Body of pancreas (tissue), 4 donors: ENCODE data around the gene PPARA. TPM values are rescaled to one million over a fixed set of nuclear protein-coding genes. Genes with fewer than 3 reads are reported as not detected.

Experiments
- ATAC-seq: fragments of 150-250 bp; one replicate; pipeline ENCODE4 v1.9.1; 2016
- DNase-seq, 4 donors: peaks; one replicate each; pipeline ENCODE4 v3.0.0-alpha.2; 2019
- H3K27ac ChIP-seq, 4 donors: fragments of 200-600 bp; sonication (generic); 1 replicate in 3 of 4; 2 replicates in 1 of 4; pipeline versions ENCODE4 v1.5.1 to v1.6.1; 2016 to 2019; ENCODE audit warnings: mild to moderate bottlenecking in 1 of 4, mixed read lengths in 1 of 4, moderate library complexity in 1 of 4
- H3K27me3 ChIP-seq, 2 donors: fragments of 200-600 bp; sonication (generic); one replicate each; pipeline ENCODE4 v1.6.0; 2016; ENCODE audit warnings: mild to moderate bottlenecking in 1 of 2
- H3K36me3 ChIP-seq, 2 donors: fragments of 200-600 bp; sonication (generic); replicated peaks in 1 of 2; 2 replicates each; pipeline ENCODE4 v1.5.1; 2016; ENCODE audit warnings: low read depth in 2 of 2; ENCODE audit not compliant: insufficient read depth in 1 of 2
- H3K4me1 ChIP-seq: fragments of 200-600 bp; sonication (generic); one replicate; pipeline ENCODE4 v1.6.0; 2016
- H3K4me3 ChIP-seq, 2 donors: fragments of 200-600 bp; sonication (generic); 1 replicate in 1 of 2; 2 replicates in 1 of 2; pipeline ENCODE4 v1.5.1; 2016 to 2019
- H3K9me3 ChIP-seq, 3 donors: fragments of 200-600 bp; sonication (generic); 1 replicate in 2 of 3; 2 replicates in 1 of 3; pipeline ENCODE4 v1.5.1; 2016
- POLR2A ChIP-seq, 3 donors: fragments of 450-650 bp; IDR thresholded peaks; one replicate each; pipeline ENCODE4 v1.6.1; 2016; ENCODE audit warnings: antibody characterized with exemption in 3 of 3, mild to moderate bottlenecking in 2 of 3
- WGBS, 2 donors: methylation state at CpG; one replicate each; pipeline ENCODE4 v1.1.5; 2017; 5-methylcytosine and 5-hydroxymethylcytosine counted together
- intact Hi-C: fragments of 100-400 bp; cut with DNase I; formaldehyde crosslinking; loops from one replicate; pipeline ENCODE4 v1.15.1; 2023
- total RNA-seq, 2 donors: library from RNA; depleted of rRNA; stranded (reverse); fragments of >200 nt; gene quantifications; one replicate each; pipeline ENCODE4 v1.1.0, GENCODE V29; 2016
- TF ChIP-seq, protein P1 (sequence below), 7 experiments: fragments of 450-650 bp in 4 of 7; fragments of 200-600 bp in 3 of 7; sonication (generic) in 3 of 7; IDR thresholded peaks; one replicate each; pipeline ENCODE4 v1.5.1; 2016 to 2019; ENCODE audit warnings: antibody characterized with exemption in 7 of 7

PPARA gene
- total RNA-seq, 2 donors from 2014 or later = 15.8 to 19.8 TPM

DNA sequence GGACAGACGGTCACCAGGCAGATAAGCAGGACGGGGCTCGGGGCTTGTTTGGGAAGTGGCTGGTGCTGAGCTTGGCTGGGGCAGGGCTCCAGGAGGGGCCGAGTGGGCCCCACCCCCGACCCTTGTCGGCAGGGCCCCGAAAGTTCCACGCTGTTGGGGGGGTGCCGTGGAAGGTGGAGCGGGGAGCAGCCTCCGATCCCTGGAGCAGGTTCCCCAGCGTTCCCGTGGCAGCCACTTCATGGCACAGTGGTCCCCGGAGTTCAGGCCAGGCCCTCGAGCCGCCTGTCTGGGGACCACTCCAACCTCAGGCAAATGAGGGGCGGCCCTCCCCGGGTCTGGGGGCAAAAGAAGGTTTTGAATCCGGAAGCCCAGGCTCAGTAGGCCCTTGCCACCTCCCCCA is 46.7 kb upstream of the PPARA start:
- Histone ChIP-seq H3K36me3 (peaks cover 6 to 12% of the 10 kb centered on the region in 2 donors), H3K4me1 (peaks cover 94% of the 10 kb centered on the region), H3K9me3 (no peaks in the 10 kb centered on the region), H3K27ac (peak overlapping the region; percentile 91 to 98 (median 96)), H3K27me3 (no peaks in the 10 kb centered on the region), H3K4me3 (no peak overlapping the region)
- DNase-seq = no peak
- 61 to 62% methylated on average over 11 to 19 of the region's 19 CpGs for WGBS, 2 donors
- intact Hi-C loops = no loop called here
- ATAC-seq = no peak
- TF ChIP-seq, protein P1, sequence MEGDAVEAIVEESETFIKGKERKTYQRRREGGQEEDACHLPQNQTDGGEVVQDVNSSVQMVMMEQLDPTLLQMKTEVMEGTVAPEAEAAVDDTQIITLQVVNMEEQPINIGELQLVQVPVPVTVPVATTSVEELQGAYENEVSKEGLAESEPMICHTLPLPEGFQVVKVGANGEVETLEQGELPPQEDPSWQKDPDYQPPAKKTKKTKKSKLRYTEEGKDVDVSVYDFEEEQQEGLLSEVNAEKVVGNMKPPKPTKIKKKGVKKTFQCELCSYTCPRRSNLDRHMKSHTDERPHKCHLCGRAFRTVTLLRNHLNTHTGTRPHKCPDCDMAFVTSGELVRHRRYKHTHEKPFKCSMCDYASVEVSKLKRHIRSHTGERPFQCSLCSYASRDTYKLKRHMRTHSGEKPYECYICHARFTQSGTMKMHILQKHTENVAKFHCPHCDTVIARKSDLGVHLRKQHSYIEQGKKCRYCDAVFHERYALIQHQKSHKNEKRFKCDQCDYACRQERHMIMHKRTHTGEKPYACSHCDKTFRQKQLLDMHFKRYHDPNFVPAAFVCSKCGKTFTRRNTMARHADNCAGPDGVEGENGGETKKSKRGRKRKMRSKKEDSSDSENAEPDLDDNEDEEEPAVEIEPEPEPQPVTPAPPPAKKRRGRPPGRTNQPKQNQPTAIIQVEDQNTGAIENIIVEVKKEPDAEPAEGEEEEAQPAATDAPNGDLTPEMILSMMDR (IDR thresholded peaks at IDR 0.05) = no peak
- no peak for TF ChIP-seq POLR2A (IDR thresholded peaks at IDR 0.05)

DNA sequence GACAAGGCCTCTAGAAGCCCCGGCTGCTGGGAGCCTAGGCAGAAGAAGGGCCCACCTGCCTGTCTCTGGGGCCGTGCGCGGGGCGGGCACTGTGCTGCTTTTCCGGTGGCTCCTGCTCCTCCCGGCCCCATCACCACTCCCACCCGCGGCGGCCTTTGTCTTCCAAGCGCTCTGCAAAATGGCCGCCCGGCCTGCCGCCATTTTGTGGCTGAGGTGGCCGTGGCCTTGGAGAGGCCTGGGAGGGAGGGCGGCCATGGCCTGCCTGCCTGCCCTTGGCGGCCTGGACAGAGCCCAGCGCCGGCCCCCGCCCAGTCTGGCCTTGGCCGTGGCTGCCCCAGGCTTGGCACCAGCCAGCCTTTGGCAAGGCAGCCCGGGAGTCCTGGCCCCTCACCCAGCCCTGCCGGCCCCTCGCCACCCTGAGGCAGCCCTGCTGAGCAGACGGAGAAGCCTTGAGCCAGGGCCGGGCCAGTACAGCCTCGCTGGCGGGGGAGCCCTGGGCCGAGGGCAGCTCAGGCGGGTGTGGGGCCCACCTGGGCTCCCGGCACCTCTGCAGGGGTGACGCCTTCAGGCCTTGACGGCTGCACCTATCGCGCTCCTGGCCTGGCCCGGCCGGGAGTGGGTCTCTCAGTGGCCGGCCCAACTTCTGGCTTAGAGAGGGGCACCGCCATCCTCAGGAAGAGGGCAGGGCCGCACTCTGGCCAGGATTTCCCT is 46.0 kb upstream of the PPARA start:
- Histone ChIP-seq H3K4me1 (peaks cover 94% of the 10 kb centered on the region), H3K9me3 (no peaks in the 10 kb centered on the region), H3K36me3 (peaks cover 0 to 7% of the 10 kb centered on the region in 2 donors), H3K4me3 (no peak overlapping the region), H3K27me3 (no peaks in the 10 kb centered on the region), H3K27ac (peak overlapping the region; percentile 91 to 98 (median 96))
- intact Hi-C loops = no loop called here
- 0 to 15% methylated on average over 4 to 31 of the region's 40 CpGs for WGBS, 2 donors
- peak; percentile 66 for ATAC-seq
- TF ChIP-seq, protein P1 (IDR thresholded peaks at IDR 0.05) = no peak
- peak; percentile 37 to 54 (median 40) for TF ChIP-seq POLR2A (IDR thresholded peaks at IDR 0.05)
- DNase-seq = peak; percentile 87 to 94 (median 90)

DNA sequence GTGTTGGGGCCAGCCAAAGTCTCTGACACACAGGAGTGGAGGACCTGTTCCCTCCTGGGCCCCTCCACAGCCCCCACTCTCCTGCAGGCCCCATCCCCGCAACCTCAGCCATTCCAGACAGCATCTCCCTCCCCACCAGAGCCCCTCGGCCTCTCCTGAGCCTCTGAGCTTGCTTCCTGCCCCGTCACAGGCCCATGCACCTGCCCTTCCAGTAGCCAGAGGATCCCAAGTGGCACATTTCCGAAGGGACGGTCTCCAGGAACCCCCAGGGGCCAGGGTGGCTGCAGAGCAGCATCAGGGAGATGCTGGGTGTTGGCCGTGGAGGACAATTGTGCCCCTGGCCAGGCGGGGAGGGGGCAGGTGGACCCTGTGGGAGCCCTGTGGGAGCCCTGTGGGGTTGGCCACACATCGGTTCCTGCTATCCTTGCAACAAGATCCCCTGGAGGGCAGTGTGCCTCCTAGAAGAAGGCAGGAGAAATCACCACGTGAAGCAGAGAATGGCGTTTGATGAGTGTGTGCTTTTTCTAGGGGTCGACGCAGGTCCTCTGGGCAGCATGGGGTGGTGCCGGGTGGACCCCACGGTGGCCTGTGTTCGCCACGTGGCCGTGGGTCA is 45.3 kb upstream of the PPARA start:
- ATAC-seq = no peak
- H3K27me3 ChIP-seq = no peaks in the 10 kb centered on the region
- intact Hi-C loops = no loop called here
- TF ChIP-seq, protein P1 (IDR thresholded peaks at IDR 0.05) = no peak
- no peak for TF ChIP-seq POLR2A (IDR thresholded peaks at IDR 0.05)
- peak overlapping the region; percentile 91 to 98 (median 96) for H3K27ac ChIP-seq
- H3K4me1 ChIP-seq = peaks cover 95% of the 10 kb centered on the region
- no peak overlapping the region for H3K4me3 ChIP-seq
- H3K36me3 ChIP-seq = peaks cover 0 to 2% of the 10 kb centered on the region in 2 donors
- H3K9me3 ChIP-seq = no peaks in the 10 kb centered on the region
- peak in 1 of 4 donors; percentile 35 for DNase-seq
- 49% methylated on average over 17 of the region's 17 CpGs; no CpG with 5 or more reads in 1 of the 2 donors for WGBS, 2 donors

DNA sequence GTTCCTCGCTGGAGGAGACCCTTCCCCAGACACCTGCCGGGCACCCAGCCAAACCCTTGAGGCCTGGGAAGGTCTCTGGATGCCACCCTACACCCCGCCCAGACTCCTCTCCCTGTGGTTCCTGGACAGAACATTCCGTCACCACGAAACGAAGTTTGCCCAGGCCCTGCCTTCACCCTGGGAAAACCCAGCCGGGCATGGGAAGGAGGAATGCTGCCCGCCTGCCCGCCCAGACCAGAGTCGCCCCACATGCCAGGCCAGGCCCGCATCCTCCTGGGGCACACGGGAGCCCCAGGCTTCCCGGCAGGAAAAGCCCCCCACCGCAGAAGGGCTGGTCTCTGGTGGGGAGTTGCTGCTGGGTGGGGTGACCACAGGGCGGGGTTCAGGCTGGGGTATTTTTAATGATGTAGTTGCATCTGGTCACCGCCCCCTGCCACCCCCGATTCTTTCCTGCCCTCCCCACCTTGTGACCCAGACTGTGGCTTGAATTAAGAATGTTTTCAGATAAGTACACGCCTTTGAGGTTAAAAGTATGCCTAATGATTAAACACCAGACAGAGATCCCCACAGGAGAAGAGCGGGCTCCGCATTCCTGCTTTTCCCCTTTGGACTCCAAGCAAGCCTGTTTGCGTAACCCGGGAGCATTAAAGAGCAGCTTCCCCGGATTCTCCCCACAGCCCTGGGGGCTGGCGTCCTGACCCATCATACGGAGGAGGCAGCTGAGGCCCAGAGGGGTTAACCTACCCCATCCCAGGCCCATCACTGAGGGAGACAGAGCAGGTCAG is 44.6 kb upstream of the PPARA start:
- H3K4me3 ChIP-seq = no peak overlapping the region
- WGBS, 2 donors = 19 to 26% methylated on average over 7 to 25 of the region's 25 CpGs
- no peaks in the 10 kb centered on the region for H3K27me3 ChIP-seq
- TF ChIP-seq, protein P1 (IDR thresholded peaks at IDR 0.05) = no peak
- peak in 2 of 3 donors; percentile 23 to 41 for TF ChIP-seq POLR2A (IDR thresholded peaks at IDR 0.05)
- ATAC-seq (peak; percentile 26), DNase-seq (peak; percentile 73 to 88 (median 78))
- H3K9me3 ChIP-seq = no peaks in the 10 kb centered on the region
- H3K36me3 ChIP-seq = peaks cover 4% of the 10 kb centered on the region in 2 donors
- H3K4me1 ChIP-seq = peaks cover 97% of the 10 kb centered on the region
- H3K27ac ChIP-seq = peak overlapping the region; percentile 91 to 98 (median 96)
- intact Hi-C loops = no loop called here
